ENCODE measurements around the gene HINT1.
"Not testable (repeated sequence)": the region's sequence is repeated elsewhere in the genome, so short reads cannot be mapped to it uniquely, and the experiment has no call there.

HINT1 gene

GRCh38 chr5:131169810-131170539, 4.9 kb upstream of the HINT1 start:
- no peak for DNase-seq

- no peak for DNase-seq
These were observed 2.6 kb upstream of the HINT1 start for GRCh38 chr5:131167615-131168014.

- DNase-seq: peak; percentile 88
These were observed 601 bp downstream of the HINT1 start for GRCh38 chr5:131164191-131165118.

GRCh38 chr5:131163276-131164119, 1.6 kb downstream of the HINT1 start:
- no peak for DNase-seq

DNA sequence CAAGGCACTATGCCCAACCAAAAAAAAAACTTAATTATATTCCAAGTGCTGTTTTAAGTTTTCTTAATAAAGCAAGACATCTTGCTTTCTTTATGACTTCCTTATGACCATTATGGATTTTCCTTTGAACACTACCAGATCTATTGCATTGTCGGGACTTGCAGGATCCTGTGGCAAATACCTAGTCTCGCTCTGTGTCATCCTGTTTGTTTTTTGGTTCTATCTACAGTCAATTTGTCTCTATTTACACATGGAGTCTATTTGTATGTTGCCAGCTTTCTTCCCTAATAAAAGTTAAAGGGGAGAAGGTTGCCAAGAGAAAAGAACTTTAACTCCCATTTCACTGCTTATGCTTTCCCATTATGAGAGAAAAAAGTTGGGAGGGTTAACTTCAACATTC, 4.9 kb downstream of the HINT1 start:
- no peak for DNase-seq

DNA sequence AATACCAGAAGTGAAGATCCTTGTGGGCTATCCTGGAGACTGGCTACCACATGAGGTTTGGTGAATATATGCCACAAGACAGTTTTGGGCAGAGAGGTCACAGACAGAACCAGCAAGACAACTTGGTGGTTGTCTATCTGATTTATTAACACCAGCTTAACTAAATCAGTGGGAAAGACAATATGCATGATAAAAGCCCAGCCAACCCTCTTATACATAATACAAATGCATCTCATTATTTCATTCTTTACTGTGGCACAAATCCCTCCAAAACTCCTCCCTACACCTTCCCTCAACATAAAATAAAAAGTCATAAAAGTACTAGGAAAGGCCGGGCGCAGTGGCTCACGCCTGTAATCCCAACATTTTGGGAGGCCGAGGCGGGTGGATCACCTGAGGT, 8.1 kb downstream of the HINT1 start:
- no peak for DNase-seq

- DNase-seq: no peak
These were observed 8.7 kb downstream of the HINT1 start for GRCh38 chr5:131156385-131156784.

DNA sequence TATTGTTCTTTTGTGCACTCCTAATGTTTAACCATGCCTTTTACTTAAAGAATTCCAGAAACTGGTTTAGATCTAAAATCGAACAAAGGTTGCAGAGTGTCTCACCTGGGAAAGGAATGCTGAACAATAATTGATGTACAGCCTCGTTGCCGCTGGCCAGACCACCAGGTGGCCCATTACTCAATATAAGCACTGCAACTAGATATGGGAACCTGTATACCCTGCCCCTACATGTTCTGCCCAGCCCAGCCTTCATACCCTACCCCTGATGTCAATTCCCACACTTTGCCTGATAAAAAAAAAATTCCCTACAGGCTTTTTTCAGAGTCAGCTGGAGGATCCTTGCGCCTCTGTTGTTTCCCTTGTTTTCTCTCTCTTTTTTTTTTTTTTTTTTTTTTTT, 13.8 kb downstream of the HINT1 start:
- no peak for DNase-seq

DNA sequence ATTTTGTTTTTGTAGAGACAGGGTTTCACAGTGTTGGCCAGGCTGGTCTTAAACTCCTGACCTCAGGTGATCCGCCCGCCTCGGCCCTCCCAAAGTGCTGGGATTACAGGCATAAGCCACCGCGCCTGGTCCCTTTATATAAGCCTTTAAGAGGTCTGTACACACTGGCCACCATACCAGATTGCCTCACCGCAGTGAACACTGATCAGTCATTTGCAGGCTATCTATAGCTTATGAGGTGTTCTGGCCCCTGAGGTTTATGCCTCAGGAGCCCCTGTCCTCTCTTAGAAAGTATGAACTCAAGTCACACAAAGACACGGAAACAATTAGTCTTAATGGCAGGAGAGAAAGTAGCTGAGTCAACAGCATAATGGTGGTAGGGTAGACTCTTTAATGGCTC, 14.6 kb downstream of the HINT1 start:
- no peak for DNase-seq

GRCh38 chr5:131148835-131149234, 16.2 kb downstream of the HINT1 start:
- no peak for DNase-seq

DNA sequence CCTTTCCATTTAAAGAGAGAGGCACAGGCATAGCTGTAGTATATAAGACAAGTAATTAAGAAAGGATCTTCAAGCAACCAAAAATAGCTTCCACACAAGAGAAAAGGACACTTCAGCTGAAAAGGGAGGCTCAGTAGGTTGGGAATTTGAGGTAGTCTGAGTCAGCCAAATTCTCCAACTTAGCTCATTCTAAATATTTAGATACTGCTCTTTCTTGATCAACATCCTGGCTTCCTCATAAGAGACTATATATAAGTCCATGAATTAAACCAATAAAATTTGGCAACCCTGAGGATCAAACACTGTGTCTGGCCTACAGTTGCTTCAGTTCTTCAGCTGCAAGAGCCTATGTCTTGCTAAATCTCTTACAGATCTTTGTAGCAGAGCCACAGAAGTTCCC, 17.8 kb downstream of the HINT1 start:
- no peak for DNase-seq

GRCh38 chr5:131142970-131143617, 22.0 kb downstream of the HINT1 start:
- DNase-seq: no peak

DNA sequence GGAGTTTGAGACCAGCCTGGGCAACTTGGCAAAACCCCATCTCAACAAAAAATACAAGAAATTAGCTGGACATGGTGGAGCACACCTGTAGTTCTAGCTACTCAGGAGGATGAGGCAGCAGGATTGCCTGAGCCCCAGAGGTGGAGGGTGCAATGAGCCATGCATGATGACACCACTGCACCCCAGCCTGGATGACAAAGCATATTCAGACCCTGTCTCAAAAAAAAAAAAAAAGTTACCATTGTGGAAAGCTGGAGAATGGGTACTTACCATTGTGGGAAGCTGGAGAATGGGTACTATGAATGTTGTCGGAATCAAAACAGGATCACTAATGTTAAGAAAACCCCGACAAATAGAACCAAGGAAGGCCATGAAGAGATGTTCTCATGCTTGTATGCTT, 25.7 kb downstream of the HINT1 start:
- DNase-seq: no peak

GRCh38 chr5:131138406-131138805, 26.6 kb downstream of the HINT1 start:
- DNase-seq: not testable (repeated sequence)

- not testable (repeated sequence) for DNase-seq
These were observed 32.0 kb downstream of the HINT1 start for GRCh38 chr5:131133091-131133490.

- DNase-seq: no peak
These were observed 35.8 kb downstream of the HINT1 start for GRCh38 chr5:131129306-131129705.

- not testable (repeated sequence) for DNase-seq
These were observed 37.8 kb downstream of the HINT1 start for GRCh38 chr5:131127244-131127643.

GRCh38 chr5:131114754-131115153, 50.3 kb downstream of the HINT1 start:
- no peak for DNase-seq

GRCh38 chr5:131112424-131112823, 52.6 kb downstream of the HINT1 start:
- no peak for DNase-seq

DNA sequence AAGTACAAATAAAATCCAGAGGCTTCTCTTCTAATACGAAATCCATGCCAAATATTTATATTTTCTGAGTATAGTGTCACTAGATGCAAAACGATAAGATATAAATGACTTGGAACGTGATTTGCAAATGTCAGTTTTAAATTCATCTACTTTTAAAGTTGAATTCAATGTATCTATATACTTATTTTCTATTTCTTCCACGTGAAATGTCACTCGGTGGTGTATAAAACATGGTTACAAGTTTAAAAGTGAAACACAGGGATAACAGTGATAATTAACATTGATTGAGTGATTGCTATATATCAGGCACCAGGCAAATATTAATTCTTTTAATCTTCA, 54.8 kb downstream of the HINT1 start:
- DNase-seq: no peak

DNA sequence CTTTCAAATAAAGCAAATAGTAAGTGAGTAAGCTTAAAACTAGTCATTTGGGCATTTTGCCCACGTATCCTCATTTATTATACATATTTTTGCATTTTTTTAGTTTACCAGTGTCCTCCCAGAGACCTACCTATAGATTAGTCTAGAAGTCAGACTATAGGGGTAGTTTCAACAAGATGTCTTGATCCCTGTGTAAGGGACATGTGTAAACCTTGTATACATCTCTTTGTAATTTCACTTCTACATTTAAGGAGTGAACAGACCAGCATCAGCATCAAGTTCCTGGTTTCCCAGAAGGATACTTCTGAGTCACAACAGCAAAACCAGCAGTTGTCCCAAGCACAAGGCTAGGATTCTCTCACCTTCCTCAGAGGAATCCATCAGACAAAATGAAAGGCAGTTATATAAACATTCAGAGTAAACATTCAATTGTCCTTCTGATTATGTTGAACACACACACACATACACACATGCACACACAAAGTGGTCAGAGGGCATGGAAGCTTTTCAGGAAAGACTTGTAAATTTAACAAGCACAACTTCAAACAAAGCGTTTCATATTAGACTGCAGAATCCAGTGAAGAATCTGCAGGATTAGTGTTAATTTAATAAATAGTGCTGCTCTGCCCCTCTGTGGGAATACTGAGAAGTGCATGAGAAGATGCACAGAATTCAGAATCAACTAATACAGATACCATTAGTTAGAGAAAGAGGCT, 55.4 kb downstream of the HINT1 start:
- DNase-seq: no peak
